ENCODE data around the gene SHF.
"Not testable (repeated sequence)": the region's sequence is repeated elsewhere in the genome, so short reads cannot be mapped to it uniquely, and the experiment has no call there.

The SHF gene

DNA sequence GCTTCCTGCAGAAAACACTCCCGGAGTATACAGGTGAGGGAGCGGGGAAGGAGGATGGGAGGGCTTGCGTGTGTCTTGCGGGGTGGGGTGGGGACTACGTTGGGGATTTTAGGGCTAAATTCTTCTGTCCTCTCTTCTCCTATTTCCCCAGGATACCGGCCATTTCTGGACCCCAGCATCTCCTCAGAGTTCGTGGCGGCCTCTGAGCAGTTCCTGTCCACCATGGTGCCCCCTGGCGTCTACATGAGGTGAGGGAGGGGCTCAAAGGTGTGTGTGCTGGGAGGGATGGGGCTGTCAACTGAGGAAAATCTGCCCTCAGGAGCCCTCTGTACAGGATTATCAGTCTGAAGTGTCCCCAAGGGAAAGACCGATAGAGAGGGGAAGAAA is 51.4 kb downstream of the SHF start:
- CTCF ChIA-PET, result no interaction called here
- TF ChIP-seq ZNF223 (tag by site-specific recombination; IDR thresholded peaks at IDR 0.05), result no peak
- H3K27ac ChIP-seq (ENCODE audit: extremely low read depth, low read depth, low read length), result no peak overlapping the region
- H3K4me1 ChIP-seq (ENCODE audit: control insufficient read depth, insufficient read depth, low read length), result no peaks in the 10 kb centered on the region; the same call in 1 of the 2 replicates
- no peak overlapping the region for H3K4me3 ChIP-seq (ENCODE audit: low read depth, low read length)
- POLR2A ChIA-PET, result no interaction called here
- no peaks in the 10 kb centered on the region for H3K9me3 ChIP-seq (ENCODE audit: control insufficient read depth, insufficient read depth, low read depth, low read length)
- H3K36me3 ChIP-seq (ENCODE audit: control insufficient read depth in 2 of 2, insufficient read depth in 1 of 2, low read length in 2 of 2), result no peaks in the 10 kb centered on the region

DNA sequence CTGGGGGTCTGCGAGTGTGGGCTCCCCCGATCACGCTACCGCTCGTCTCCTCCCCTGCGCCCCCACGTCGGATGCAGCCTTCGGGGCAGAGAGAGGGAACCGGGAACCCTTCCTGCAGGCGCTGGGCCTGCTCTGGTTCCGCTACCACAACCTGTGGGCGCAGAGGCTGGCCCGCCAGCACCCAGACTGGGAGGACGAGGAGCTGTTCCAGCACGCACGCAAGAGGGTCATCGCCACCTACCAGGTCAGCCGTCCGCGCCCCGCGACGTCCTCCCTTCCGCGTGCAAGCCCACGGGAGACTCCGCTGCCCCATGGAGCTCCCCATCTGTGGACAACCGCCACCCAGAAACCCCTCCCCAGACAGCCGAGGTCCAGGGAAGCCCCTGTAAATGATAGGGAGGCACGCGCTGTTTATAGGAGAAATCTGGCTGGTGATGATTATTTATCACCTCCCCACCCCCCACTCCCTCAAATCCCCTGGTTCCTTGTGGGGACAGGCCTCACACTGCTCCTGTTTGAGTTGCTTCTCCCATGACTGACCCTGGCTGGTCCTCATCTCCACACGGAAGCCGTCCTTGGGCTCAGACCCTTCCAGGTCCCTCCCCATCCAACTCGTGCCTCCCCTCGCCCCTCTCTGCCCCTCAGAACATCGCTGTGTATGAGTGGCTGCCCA is 51.9 kb downstream of the SHF start:
- H3K36me3 ChIP-seq (ENCODE audit: control insufficient read depth in 2 of 2, insufficient read depth in 1 of 2, low read length in 2 of 2); H3K4me1 ChIP-seq (ENCODE audit: control insufficient read depth, insufficient read depth, low read length); H3K27ac ChIP-seq (ENCODE audit: extremely low read depth, low read depth, low read length); CTCF ChIA-PET; POLR2A ChIA-PET; H3K4me3 ChIP-seq (ENCODE audit: low read depth, low read length); H3K9me3 ChIP-seq (ENCODE audit: control insufficient read depth, insufficient read depth, low read depth, low read length): not testable (repeated sequence)

- H3K4me1 ChIP-seq (ENCODE audit: control insufficient read depth, insufficient read depth, low read length), result no peaks in the 10 kb centered on the region
- no peaks in the 10 kb centered on the region for H3K36me3 ChIP-seq (ENCODE audit: control insufficient read depth in 2 of 2, insufficient read depth in 1 of 2, low read length in 2 of 2)
- CTCF ChIA-PET, result no interaction called here
- H3K27ac ChIP-seq (ENCODE audit: extremely low read depth, low read depth, low read length), result no peak overlapping the region
- POLR2A ChIA-PET, result no interaction called here
- H3K4me3 ChIP-seq (ENCODE audit: low read depth, low read length), result no peak overlapping the region
- H3K9me3 ChIP-seq (ENCODE audit: control insufficient read depth, insufficient read depth, low read depth, low read length), result no peaks in the 10 kb centered on the region
- no peak for TF ChIP-seq ZNF146 (tag by site-specific recombination; IDR thresholded peaks at IDR 0.05)
- TF ChIP-seq, protein P1, sequence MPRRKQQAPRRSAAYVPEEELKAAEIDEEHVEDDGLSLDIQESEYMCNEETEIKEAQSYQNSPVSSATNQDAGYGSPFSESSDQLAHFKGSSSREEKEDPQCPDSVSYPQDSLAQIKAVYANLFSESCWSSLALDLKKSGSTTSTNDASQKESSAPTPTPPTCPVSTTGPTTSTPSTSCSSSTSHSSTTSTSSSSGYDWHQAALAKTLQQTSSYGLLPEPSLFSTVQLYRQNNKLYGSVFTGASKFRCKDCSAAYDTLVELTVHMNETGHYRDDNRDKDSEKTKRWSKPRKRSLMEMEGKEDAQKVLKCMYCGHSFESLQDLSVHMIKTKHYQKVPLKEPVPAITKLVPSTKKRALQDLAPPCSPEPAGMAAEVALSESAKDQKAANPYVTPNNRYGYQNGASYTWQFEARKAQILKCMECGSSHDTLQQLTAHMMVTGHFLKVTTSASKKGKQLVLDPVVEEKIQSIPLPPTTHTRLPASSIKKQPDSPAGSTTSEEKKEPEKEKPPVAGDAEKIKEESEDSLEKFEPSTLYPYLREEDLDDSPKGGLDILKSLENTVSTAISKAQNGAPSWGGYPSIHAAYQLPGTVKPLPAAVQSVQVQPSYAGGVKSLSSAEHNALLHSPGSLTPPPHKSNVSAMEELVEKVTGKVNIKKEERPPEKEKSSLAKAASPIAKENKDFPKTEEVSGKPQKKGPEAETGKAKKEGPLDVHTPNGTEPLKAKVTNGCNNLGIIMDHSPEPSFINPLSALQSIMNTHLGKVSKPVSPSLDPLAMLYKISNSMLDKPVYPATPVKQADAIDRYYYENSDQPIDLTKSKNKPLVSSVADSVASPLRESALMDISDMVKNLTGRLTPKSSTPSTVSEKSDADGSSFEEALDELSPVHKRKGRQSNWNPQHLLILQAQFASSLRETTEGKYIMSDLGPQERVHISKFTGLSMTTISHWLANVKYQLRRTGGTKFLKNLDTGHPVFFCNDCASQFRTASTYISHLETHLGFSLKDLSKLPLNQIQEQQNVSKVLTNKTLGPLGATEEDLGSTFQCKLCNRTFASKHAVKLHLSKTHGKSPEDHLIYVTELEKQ (tag by site-specific recombination; IDR thresholded peaks at IDR 0.05; ENCODE audit: borderline replicate concordance), result no peak
- no peak for TF ChIP-seq ZNF768 (tag by site-specific recombination; IDR thresholded peaks at IDR 0.05)
- no peak for TF ChIP-seq ZNF10 (tag by site-specific recombination; IDR thresholded peaks at IDR 0.05)
- TF ChIP-seq ZNF221 (tag by site-specific recombination; IDR thresholded peaks at IDR 0.05; ENCODE audit: borderline replicate concordance), result no peak
- no peak for TF ChIP-seq INSM2 (tag by site-specific recombination; IDR thresholded peaks at IDR 0.05)
- TF ChIP-seq ELK4 (IDR thresholded peaks at IDR 0.05; ENCODE audit: borderline replicate concordance, low read depth, low read length), result no peak
- TF ChIP-seq ZNF677 (tag by site-specific recombination; IDR thresholded peaks at IDR 0.05), result no peak
- no peak for TF ChIP-seq ZNF623 (tag by site-specific recombination; IDR thresholded peaks at IDR 0.05)
- TF ChIP-seq PRDM2 (tag by site-specific recombination; IDR thresholded peaks at IDR 0.05; ENCODE audit: borderline replicate concordance), result no peak
- no peak for TF ChIP-seq ZNF626 (tag by site-specific recombination; IDR thresholded peaks at IDR 0.05)
- TF ChIP-seq ZNF549 (tag by site-specific recombination; IDR thresholded peaks at IDR 0.05), result no peak
These were observed 52.8 kb downstream of the SHF start for GRCh38 chr15:45134682-45135604.
